HG03039 (cell line): ENCODE results near the gene PCDH10.

Experiments used
- ATAC-seq: cut with Tn5 transposase; IDR thresholded peaks from one replicate; pipeline ENCODE4 v1.9.1; 2021; ENCODE audit warnings: mild to moderate bottlenecking, moderate library complexity; ENCODE audit not compliant: unreplicated experiment

The PCDH10 gene

GRCh38 chr4:133150486-133151340, 1.6 kb downstream of the PCDH10 start:
- ATAC-seq: no peak

DNA sequence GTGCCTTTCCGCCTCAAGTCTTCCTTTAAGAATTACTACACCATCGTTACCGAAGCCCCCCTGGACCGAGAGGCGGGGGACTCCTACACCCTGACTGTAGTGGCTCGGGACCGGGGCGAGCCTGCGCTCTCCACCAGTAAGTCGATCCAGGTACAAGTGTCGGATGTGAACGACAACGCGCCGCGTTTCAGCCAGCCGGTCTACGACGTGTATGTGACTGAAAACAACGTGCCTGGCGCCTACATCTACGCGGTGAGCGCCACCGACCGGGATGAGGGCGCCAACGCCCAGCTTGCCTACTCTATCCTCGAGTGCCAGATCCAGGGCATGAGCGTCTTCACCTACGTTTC, 2.2 kb downstream of the PCDH10 start:
- ATAC-seq: no peak

GRCh38 chr4:133151691-133152329, 2.7 kb downstream of the PCDH10 start:
- no peak for ATAC-seq

DNA sequence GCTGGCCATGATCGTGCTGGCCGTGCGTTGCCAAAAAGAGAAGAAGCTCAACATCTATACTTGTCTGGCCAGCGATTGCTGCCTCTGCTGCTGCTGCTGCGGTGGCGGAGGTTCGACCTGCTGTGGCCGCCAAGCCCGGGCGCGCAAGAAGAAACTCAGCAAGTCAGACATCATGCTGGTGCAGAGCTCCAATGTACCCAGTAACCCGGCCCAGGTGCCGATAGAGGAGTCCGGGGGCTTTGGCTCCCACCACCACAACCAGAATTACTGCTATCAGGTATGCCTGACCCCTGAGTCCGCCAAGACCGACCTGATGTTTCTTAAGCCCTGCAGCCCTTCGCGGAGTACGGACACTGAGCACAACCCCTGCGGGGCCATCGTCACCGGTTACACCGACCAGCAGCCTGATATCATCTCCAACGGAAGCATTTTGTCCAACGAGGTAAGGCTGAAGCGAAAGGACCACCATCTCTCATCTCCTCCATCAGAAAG, 3.3 kb downstream of the PCDH10 start:
- no peak for ATAC-seq

GRCh38 chr4:133152831-133153481, 3.9 kb downstream of the PCDH10 start:
- no peak for ATAC-seq

DNA sequence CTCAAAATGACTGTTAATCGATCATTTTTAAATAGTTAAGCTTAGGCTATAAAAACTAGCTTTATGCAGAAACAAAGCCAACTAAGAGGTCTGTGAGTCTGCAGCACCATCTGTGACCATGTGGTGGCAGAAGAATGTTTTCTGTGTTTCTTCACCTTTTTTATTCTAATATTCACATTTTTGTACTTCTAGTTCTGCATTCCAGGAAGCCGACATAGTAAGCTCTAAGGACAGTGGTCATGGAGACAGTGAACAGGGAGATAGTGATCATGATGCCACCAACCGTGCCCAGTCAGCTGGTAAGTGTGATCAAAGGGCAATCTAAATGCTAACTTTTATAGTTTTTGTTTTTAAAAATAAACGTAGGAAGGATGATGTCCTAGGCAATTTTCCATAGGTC, 5.6 kb downstream of the PCDH10 start:
- no peak for ATAC-seq

- ATAC-seq: no peak
These were observed 7.0 kb downstream of the PCDH10 start for GRCh38 chr4:133156096-133156495.

- ATAC-seq: no peak
These were observed 7.5 kb downstream of the PCDH10 start for GRCh38 chr4:133156556-133156955.

DNA sequence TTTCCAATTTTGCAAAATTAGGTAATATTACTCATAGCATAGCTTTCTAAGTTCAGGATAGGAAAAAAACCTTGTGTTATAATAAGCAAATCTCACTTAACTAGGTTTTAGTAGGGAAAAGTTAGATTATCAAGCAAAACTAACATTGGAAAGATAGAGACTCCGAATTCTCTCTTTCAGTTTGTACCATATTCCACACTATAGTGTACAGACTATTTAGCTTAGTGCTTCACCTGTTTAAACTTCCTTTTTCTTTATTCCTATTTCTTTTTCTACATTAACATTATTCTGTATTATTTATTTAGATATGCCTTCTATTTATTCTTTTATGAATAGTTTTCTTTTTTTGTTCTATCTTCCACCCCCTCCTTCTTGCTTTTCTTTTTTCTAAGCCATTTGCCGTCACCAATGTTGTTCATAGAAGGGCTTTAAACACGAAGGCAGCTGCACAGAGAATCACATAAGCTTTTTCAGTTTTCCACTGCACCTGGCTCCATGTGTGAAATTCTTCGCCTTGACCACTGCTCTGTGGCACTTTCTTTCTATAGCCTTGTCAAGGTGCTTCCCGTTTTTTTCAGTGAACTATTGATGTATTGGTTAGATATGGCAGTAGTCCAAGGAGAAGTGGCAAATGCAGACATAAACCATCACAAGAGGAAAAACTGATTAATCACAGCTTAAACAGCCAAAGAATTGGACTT, 8.5 kb downstream of the PCDH10 start:
- no peak for ATAC-seq

DNA sequence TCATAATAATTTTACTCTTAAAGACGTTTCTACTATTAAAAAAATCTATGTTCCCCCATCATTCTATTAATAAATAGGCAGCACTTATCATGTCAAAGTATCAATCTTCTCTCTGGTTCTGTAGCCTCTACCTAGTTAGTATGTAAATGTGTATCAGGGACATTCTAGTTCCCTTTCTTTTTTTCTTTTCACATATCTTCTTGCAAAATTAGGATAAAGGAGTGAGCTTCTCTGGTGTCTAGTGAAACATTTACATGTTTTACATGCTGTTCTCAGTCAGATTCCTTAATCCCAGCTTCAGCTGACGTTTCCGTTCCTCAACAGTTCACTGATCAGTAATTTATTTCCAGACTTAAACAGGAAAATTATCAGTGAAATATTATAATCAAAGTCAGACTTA, 11.8 kb downstream of the PCDH10 start:
- ATAC-seq: no peak

DNA sequence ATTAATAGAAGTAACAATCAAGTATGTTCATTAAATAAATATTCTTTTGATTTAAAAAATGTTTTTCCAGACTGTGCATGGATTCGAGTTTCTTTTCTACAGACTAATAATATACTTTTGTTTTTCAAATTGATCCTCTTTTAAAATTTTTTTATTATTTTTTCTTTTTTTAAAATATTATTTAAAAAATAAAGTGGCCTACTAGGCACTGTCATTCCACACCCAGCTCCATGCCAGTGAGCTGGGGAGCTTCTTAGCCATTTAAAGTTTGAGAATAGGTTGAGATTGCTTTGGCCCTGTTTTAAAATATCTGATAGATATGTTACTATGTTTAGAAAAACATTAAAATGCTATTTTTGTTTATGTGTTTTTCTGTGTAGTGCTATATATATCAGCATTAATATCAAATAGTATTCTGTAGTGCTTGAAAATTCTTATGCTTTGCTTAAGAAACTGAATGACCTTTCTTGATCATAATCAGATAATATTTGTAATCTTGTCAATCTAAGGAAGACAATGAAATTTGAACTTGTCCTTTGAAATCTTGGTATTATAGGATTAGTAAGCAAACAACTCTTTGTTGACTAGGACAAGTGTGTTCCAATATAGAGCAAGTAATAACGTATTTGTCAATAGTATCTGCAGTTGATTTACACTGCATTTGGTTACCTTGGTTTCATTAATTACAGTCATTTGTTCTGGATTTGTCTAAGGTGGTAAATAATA, 12.6 kb downstream of the PCDH10 start:
- no peak for ATAC-seq

GRCh38 chr4:133162941-133163340, 13.8 kb downstream of the PCDH10 start:
- ATAC-seq: no peak

DNA sequence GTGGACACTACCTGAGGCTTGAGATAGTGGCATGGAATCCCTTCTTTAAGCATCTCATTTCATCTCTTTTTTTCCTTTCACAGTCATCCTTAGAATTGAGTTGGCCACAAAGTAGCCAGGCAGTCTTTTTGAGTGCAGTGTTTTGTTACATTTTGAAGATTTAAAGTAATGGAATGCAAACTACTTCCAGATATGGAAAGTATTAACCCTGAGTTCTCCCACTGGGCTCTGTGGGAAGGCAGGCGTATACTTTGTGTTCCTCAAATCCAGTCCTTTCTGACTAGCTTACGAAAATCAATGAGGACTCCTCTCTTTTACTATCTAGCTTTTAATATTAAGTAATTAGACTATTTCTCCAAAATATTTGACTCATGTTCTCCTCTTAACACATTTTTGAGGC, 29.9 kb downstream of the PCDH10 start:
- no peak for ATAC-seq

DNA sequence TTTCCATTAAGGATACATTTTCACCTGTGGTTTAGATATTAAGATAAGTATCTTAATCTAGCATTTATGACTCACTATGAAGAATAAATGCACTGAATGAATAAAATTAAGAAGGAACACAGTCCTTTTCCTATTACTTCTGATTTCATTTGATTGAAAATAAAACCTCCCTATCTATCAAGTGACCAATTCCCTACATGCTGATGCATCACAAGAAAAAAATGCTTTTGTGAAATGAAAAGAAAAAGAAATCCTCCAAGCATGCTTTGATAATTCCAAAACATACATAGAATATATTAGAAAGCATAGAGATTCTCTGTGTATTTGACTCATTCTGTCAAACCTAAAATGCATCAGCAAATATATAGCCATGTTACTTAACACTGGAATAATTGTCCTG, 37.1 kb downstream of the PCDH10 start:
- ATAC-seq: no peak

- no peak for ATAC-seq
These were observed 37.8 kb downstream of the PCDH10 start for GRCh38 chr4:133186845-133187244.

- no peak for ATAC-seq
These were observed 39.5 kb downstream of the PCDH10 start for GRCh38 chr4:133188433-133189146.

DNA sequence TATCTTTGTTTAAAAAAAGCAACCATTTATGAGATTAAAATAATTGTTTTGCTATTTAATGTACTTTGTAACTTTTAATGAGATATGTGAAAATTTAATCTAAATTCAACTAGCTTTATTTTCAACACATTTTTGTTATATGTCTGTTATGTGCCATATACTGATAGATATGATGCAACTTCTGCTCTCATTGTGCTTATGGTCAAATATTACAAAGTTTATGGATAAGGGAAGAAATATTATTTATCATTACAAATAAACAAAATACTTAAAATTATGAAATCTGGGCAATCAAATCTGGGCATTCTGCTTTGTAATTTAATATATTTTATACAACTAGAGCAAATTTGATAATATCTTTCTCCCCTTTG, 40.0 kb downstream of the PCDH10 start:
- ATAC-seq: no peak

- no peak for ATAC-seq
These were observed 41.0 kb downstream of the PCDH10 start for GRCh38 chr4:133190098-133190497.

DNA sequence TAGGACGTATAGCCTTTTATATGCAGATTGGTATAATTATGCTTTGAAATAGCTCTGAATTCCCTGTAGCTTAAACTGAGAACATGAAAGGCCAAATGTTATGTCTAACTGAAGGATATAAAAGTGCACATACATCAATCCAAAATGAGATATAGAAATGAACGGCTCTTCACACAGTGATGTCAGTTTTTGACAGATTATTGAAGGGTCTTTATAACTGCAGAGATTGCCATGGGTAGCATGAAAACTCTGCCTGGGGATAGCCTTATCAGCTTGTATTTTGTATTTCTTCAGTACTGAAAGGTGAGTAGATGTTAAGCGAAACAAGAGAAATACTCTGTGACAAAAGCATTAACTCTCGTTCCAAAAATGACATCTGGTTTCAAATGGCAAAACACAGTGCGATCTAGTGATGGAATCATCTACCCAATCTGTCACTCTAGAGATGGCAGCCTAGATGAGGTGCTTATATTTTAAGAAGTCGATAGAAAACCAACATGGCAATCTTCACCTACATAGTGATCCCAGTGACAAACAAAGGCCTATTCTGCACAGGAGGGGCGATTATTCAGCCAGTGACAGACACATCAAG, 59.7 kb downstream of the PCDH10 start:
- no peak for ATAC-seq

GRCh38 chr4:133233922-133234321, 84.8 kb downstream of the PCDH10 start:
- ATAC-seq: no peak
